ENCODE measurements around the gene NDUFC2. TPM values are rescaled to one million over a fixed set of nuclear protein-coding genes. Genes with fewer than 3 reads are reported as not detected.

Gene NDUFC2
- total RNA-seq, 4 donors from 2014 or later = 67.8 to 86.3 (median 76.0) TPM

GRCh38 chr11:78065203-78065602 is 14.5 kb downstream of the NDUFC2 start:
- no peak overlapping the region for H3K4me3 ChIP-seq
- 79 to 94% methylated on average over 2 of the region's 2 CpGs for WGBS, 2 donors
- H3K27me3 ChIP-seq = no peaks in the 10 kb centered on the region
- no peak overlapping the region for H3K27ac ChIP-seq
- H3K36me3 ChIP-seq = peaks cover 0 to 36% (median under 1%) of the 10 kb centered on the region in 3 donors
- H3K9me3 ChIP-seq = no peaks in the 10 kb centered on the region
- TF ChIP-seq CTCF (IDR thresholded peaks at IDR 0.05) (no peak), POLR2A (IDR thresholded peaks at IDR 0.05) (no peak)
- H3K4me1 ChIP-seq = no peaks in the 10 kb centered on the region
- no peak for DNase-seq
- intact Hi-C loops (cut with DNase I) = no loop called here

- Histone ChIP-seq H3K27ac (no peak within 1 kb of the TSS), H3K36me3 (peaks cover 0 to 21% (median 0%) of the 10 kb centered on the region in 3 donors), H3K4me3 (no peak within 1 kb of the TSS), H3K4me1 (no peaks in the 10 kb centered on the region), H3K27me3 (no peaks in the 10 kb centered on the region), H3K9me3 (no peaks in the 10 kb centered on the region)
- TF ChIP-seq CTCF (IDR thresholded peaks at IDR 0.05) = no peak
- no peak for TF ChIP-seq POLR2A (IDR thresholded peaks at IDR 0.05)
- no peak for DNase-seq
- intact Hi-C loops (cut with DNase I) = no loop called here
- 86 to 94% methylated on average over 7 to 8 of the region's 14 CpGs for WGBS, 2 donors
Measured at GRCh38 chr11:78063440-78064181, 16.1 kb downstream of the NDUFC2 start, which contains the start of gene THRSP. Gene THRSP (plus strand): TSS chr11:78063861. CDS start chr11:78063882, 21 bp downstream.

GRCh38 chr11:78062671-78063070 is 17.0 kb downstream of the NDUFC2 start:
- TF ChIP-seq CTCF (IDR thresholded peaks at IDR 0.05) = no peak
- TF ChIP-seq POLR2A (IDR thresholded peaks at IDR 0.05) = no peak
- H3K27me3 ChIP-seq = no peaks in the 10 kb centered on the region
- no peaks in the 10 kb centered on the region for H3K4me1 ChIP-seq
- intact Hi-C loops (cut with DNase I) = no loop called here
- WGBS, 2 donors = 80 to 85% methylated on average over 2 of the region's 2 CpGs
- no peaks in the 10 kb centered on the region for H3K9me3 ChIP-seq
- no peak for DNase-seq
- H3K36me3 ChIP-seq = peaks cover 0 to 11% (median 0%) of the 10 kb centered on the region in 3 donors
- no peak overlapping the region for H3K4me3 ChIP-seq
- H3K27ac ChIP-seq = no peak overlapping the region

- Histone ChIP-seq H3K27me3 (no peaks in the 10 kb centered on the region), H3K36me3 (peaks cover 0 to 4% (median 0%) of the 10 kb centered on the region in 3 donors), H3K4me3 (no peak overlapping the region), H3K27ac (no peak overlapping the region), H3K9me3 (no peaks in the 10 kb centered on the region), H3K4me1 (no peaks in the 10 kb centered on the region)
- TF ChIP-seq POLR2A (IDR thresholded peaks at IDR 0.05) (no peak), CTCF (IDR thresholded peaks at IDR 0.05) (no peak)
- DNase-seq = no peak
- 21 to 44% methylated on average over 2 to 4 of the region's 4 CpGs for WGBS, 2 donors
- intact Hi-C loops (cut with DNase I) = no loop called here
Measured at GRCh38 chr11:78061921-78062311, 17.7 kb downstream of the NDUFC2 start.

DNA sequence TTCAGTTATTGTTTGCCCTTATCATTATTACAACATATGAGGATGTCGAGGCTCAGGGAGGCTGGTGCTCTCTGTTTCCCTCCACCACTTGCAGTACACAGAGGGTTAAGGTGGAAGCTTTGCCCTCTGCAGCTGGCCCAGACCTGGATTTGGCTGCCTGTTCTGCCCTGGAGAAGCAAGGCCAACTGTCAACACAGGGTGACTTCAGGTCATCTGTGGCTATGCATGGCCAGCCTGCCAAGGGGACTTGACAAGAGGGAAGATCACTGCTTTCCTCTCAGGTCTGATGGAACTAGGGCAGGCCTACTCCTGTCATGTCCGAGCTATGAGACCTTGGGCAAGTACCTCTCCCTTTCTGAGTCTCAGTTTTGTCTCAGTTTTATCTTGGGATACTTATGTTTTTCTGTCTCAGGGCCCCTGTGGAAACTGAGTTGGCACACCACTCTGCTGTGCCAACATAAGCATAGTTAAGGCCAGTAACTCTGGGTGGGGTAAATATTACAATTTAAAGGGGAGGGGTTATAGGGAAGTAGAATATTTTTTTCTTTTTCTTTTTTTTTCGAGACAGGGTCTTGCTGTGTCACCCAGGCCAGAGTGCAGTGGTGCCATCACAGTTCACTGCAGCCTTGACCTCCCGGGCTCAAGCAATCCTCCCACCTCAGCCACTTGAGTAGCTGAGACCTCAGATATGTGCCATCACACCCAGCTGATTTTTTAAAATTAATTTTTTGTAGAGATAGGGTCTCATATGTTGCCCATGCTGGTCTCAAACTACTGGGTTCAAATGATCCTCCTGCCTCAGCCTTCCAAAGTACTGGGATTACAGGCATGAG is 18.4 kb downstream of the NDUFC2 start:
- intact Hi-C loops (cut with DNase I) = no loop called here

More for the DNA sequence above, 18.4 kb downstream of the NDUFC2 start:
- Histone ChIP-seq H3K27ac (no peak overlapping the region), H3K9me3 (no peaks in the 10 kb centered on the region), H3K4me1 (no peaks in the 10 kb centered on the region), H3K36me3 (no peaks in the 10 kb centered on the region), H3K27me3 (no peaks in the 10 kb centered on the region), H3K4me3 (no peak overlapping the region)
- DNase-seq = no peak
- TF ChIP-seq POLR2A (IDR thresholded peaks at IDR 0.05) = no peak
- TF ChIP-seq CTCF (IDR thresholded peaks at IDR 0.05) = no peak
- WGBS, 2 donors = 54 to 72% methylated on average over 4 of the region's 4 CpGs
